Measurements from ENCODE around the gene AKAP9. TPM values are rescaled to one million over a fixed set of nuclear protein-coding genes. Genes with fewer than 3 reads are reported as not detected.

The AKAP9 gene
- total and polyA plus RNA-seq, 2 donors (not counting 3 experiments of a cell fraction or from before 2014, with no cell fraction given): 9.5 to 51.6 TPM

DNA sequence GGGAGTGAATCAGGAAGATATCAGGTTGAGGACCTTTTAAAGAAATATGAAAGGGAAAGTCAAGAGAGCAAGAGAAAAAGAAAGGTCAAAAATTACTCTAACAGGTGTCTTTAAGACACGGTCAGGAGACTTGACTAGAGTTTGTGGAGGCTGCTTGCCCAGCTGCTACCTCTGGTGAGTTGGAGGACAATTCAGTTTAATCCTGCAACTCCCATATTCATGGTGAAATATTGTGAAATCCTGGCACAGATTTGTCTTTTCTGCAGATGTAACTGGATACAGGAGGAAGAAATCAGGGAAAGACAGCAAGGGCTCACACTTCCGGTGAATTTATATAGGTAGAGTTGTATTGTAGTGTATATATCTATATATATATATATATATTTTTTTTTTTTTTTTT lies 93.5 kb downstream of the AKAP9 start:
- dilution Hi-C loops (cut with MboI; ENCODE audit: extremely low pct_ligation_motif_present, low sequenced_read_pairs) (no loop called here), intact Hi-C loops (cut with micrococcal nuclease) (no loop called here)
- Histone ChIP-seq H3K4me1 (ENCODE audit: control insufficient read depth, extremely low read depth, insufficient read depth, low read length) (no peaks in the 10 kb centered on the region), H3K79me2 (ENCODE audit: control insufficient read depth, insufficient read depth, low read length) (no peaks in the 10 kb centered on the region), H3K4me3 (replicated peaks in 1 of 3; ENCODE audit: insufficient read depth in 1 of 3, low read depth in 1 of 3, low read length in 3 of 3) (no peak overlapping the region), H2AFZ (ENCODE audit: low read depth, low read length) (no peak overlapping the region), H3K9me3 (replicated peaks; ENCODE audit: control insufficient read depth, insufficient read depth, low read length) (no peaks in the 10 kb centered on the region), H3K36me3 (ENCODE audit: control insufficient read depth in 2 of 2, extremely low read depth in 1 of 2, insufficient read depth in 2 of 2, low read length in 2 of 2) (peaks cover 0 to 2% of the 10 kb centered on the region in 2 experiments), H3K27ac (ENCODE audit: insufficient read depth, low read depth, low read length) (no peak overlapping the region), H3K9me1 (replicated peaks; ENCODE audit: control insufficient read depth, extremely low read depth, insufficient read depth, low read length) (no peaks in the 10 kb centered on the region), H3K4me2 (ENCODE audit: insufficient read depth, low read length) (no peak overlapping the region), H3K9ac (replicated peaks; ENCODE audit: extremely low read depth, insufficient read depth, low read length) (no peak overlapping the region), H4K20me1 (replicated peaks; ENCODE audit: control insufficient read depth, extremely low read depth, insufficient read depth, low read length) (no peaks in the 10 kb centered on the region), H3K27me3 (ENCODE audit: control insufficient read depth in 2 of 2, insufficient read depth in 2 of 2, low read length in 2 of 2) (no peaks in the 10 kb centered on the region)
- DNase-seq (ENCODE audit: low read depth, low spot score): no peak
- BruUV-seq (replicated peaks): no TSS peak
- TF ChIP-seq CTCF (IDR thresholded peaks at IDR 0.05; ENCODE audit: extremely low read depth in 1 of 2, insufficient read depth in 1 of 2, low read depth in 1 of 2, low read length in 2 of 2): no peak
- TF ChIP-seq POLR2A (IDR thresholded peaks at IDR 0.05; ENCODE audit: low read depth, low read length): no peak
- no peak for TF ChIP-seq FOS (IDR thresholded peaks at IDR 0.05; ENCODE audit: borderline replicate concordance, insufficient read depth, low read length)
- no peak for TF ChIP-seq POLR2AphosphoS5 (IDR thresholded peaks at IDR 0.05; ENCODE audit: insufficient read depth, low read depth, low read length)
- no peak for TF ChIP-seq JUN (IDR thresholded peaks at IDR 0.05; ENCODE audit: borderline replicate concordance, insufficient read depth, insufficient read length, low read depth)
- no peak for TF ChIP-seq MYC (IDR thresholded peaks at IDR 0.05; ENCODE audit: low read depth, low read length)
- no peak for TF ChIP-seq EZH2 (IDR thresholded peaks at IDR 0.05; ENCODE audit: borderline replicate concordance, low read depth, low read length, severe bottlenecking)
- no peak for TF ChIP-seq MAX (IDR thresholded peaks at IDR 0.05; ENCODE audit: insufficient read depth, insufficient read length)
- no peak for TF ChIP-seq GATA2 (IDR thresholded peaks at IDR 0.05; ENCODE audit: insufficient read depth, insufficient read length, low read depth, low read length)
- ChIA-PET CTCF (no interaction called here), POLR2A (no interaction called here)
- FAIRE-seq: no peak

Data from endothelial cell of umbilical vein (primary cell).